HG02623 (cell line): Measurements from ENCODE around the gene GABRG3.
"Not testable (repeated sequence)": the region's sequence is repeated elsewhere in the genome, so short reads cannot be mapped to it uniquely, and the experiment has no call there.

Source experiments
- ATAC-seq: cut with Tn5 transposase; IDR thresholded peaks from one replicate; pipeline ENCODE4 v1.9.1; 2021; ENCODE audit warnings: moderate library complexity; ENCODE audit not compliant: unreplicated experiment

The GABRG3 gene

DNA sequence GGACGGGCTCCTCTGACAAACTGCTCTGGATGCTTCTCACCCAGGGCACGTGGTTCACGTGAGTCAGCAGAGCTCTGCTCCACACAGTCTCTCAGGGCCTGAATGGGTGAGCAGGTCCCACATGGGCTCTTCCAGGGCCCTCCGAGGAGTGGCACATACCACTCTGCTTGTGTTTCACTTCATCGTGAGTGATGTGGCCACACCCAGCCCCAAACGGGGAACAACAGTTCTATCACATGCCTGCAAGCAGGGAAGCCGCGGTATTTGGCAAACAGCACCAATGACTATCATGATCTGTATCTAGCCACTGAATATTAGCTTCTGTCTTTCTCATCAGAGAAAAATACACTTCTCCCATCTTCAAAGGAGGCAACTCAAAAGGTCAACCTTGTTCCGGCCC is 352.8 kb downstream of the GABRG3 start:
- ATAC-seq, result no peak

DNA sequence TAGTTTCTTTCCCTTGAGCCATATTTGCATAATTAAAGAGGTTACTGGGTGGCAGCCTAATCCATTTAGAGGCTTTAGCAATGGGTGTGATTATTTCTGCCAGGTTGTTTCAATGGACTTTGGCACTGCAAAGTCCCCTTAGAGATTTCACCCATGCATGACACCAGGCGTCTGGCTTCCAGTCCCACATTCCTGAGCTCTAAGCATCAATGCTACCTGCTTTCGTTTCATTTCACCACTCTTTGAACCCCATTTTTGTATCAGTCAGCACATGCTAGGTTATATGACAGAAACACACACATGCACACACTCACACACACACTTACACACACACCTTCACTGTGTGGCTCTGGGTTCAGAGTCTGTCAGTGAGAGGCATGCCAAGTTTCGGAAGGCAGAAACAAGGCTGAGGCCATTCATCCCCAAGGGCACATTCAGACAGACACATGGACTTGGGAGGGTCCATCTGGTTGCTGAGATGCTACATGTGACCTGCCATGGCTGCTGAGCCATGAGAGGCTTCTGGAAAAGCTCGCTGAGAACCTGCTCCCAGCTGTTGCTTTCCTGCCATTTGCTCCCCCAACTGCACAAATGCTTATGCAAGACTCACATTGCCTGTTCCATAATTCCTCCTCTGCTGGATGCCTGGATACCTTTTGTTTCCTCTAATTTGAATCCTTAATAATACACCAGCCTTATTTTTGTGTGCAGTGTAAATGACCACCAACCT is 354.1 kb downstream of the GABRG3 start:
- ATAC-seq, result no peak

DNA sequence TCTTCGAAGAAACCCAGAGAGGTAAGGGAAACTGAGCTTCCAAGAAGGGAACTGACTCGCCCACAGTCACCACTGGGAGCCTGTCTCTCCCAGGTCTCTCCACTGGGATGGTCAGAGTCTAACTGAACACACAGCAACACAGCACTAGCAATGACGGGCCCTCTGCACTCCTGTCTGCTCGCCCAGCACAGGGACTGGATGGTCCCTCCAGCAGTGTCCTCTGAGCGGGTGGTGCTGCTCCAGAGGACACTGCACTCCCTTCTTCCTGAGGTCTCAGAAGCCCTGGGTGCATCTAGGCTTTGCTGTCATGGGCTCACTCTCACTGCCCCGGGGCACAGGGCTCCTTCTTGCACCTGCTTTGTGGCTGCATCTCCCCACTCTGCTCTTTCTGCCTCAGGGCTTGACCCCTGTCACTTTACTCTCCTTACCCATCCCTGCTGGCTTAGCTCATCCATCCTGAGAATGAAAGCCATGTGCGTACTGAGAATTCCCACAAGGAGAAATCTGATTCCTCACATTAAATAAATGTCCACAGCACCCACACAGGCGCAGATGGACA is 356.6 kb downstream of the GABRG3 start:
- no peak for ATAC-seq

GRCh38 chr15:27328186-27328585 is 357.2 kb downstream of the GABRG3 start:
- no peak for ATAC-seq

GRCh38 chr15:27328608-27329007 is 357.6 kb downstream of the GABRG3 start:
- ATAC-seq, result no peak

GRCh38 chr15:27330326-27330725 is 359.3 kb downstream of the GABRG3 start:
- no peak for ATAC-seq

DNA sequence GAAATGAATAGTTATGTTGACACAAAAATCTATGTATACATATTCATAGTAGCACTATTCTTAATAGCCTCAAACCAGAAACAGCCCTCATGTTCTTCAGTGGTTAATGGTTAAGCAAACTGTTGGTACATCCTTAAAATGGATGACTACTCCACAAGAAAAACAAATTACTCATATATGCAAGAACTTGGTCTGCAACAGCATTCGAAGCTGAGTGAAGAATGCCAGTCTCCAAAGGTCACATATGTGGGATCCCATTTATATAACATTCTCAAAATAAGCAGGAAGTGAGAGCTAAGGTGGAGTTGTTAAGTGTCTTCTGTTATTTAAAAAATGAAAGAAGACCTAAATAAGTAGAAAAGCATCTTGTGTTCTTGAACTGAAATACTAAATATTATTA is 365.7 kb downstream of the GABRG3 start:
- ATAC-seq, result no peak

DNA sequence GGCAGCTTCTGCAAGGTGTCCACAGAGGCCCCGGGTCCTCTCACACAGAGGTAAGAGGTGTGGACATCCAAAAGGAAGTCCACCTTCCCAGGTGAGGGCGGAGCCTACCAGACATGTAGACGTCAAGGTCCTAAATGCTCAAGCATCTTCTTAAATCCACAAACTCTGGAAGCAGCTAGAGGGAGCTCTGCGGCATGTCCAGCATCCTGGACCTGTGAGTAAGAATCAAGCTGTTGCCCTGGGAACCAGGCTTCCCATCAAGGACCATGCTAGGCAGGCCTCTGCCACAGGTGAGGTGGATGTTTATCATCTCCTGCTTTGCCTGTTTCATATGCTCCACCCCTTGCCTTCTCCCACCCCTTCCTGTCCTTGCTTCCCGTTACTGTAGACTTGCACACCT is 368.2 kb downstream of the GABRG3 start:
- ATAC-seq, result no peak

DNA sequence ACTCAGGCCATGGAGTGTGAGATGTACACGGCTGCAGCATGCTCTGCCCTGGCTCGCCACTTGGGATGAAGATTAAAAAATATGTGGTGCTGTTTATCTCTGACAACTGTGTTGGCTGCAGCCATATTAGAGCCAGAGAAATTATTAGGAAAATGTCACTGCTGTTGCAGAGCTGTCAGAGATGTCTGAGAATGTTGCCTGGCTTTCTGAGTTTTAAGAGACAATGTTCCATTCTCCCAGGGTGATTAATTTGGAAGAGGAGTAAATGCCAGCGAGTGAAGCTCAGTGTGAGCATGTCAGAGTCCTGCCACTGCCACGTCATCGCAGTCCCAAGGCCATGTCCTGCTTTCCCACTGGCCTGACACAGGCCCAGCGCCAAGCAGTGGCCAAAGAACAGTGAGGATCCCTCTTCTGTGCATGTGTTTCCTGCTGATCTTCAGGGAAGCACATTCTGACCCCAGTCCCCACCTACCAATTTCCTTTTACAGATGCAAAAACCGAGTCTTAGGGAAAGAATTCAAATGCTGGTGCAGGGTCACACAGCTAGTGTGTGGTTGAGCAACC is 370.9 kb downstream of the GABRG3 start:
- no peak for ATAC-seq

DNA sequence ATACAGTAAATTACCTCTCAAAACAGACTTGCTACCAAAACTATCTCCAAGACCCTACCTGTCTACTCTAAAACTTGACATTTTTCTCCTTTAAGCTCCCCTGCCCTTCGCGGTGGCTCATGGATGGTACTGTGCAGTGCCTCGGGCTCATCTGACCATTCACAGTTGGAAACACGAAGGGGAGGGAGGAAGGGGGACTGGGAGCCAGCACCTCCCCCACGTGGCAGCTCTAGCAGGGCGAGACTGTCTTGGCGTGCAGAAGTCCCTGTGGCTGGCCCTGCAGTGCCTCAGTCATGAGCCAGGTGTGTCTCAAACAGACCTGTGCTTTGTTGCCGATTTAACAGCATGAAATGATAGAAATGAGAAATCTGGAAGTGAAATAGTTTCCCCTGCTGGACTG is 372.0 kb downstream of the GABRG3 start:
- ATAC-seq, result no peak

- no peak for ATAC-seq
Observed at GRCh38 chr15:27352136-27352535, 381.2 kb downstream of the GABRG3 start.

GRCh38 chr15:27353856-27354255 is 382.9 kb downstream of the GABRG3 start:
- no peak for ATAC-seq

GRCh38 chr15:27358751-27359434 is 387.9 kb downstream of the GABRG3 start:
- no peak for ATAC-seq

DNA sequence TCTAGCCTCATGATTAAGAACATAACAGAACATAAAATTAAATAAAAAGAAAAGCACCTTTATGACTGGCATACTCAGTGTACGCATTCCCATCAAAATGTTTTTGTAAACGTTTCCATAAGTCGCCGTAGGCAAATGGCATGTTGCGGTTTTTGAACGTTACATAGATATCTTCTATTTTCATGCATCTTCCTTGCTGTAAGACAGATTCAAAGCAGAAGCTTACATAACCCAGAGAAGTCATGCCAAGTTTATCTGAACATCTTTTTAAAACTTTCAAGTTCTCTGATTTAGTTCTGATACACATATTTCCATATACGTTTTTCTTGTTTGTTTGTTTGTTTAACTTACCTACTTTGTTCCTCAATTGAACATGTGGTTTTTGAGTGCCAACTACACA is 388.6 kb downstream of the GABRG3 start:
- no peak for ATAC-seq

DNA sequence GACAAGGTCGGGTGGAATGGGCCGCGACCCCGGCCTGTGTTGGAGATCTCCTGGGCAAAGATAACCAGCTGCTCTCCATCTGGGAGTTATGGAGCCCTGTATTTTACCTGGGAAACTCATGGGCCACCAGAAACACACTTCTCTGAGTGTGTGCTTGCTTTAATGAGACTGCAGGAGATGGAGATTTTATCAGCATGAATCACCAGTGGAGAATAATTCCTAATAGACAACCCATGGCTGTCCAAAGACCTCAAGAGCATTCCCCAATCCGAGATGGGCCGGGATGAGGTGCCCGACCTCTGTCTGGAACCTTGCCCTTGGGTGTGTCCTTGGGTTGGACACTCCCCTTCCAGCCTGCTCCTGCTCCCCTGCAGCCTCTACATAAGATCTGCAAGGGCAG is 389.3 kb downstream of the GABRG3 start:
- ATAC-seq, result no peak

- ATAC-seq, result no peak
Observed at GRCh38 chr15:27361438-27361837, 390.5 kb downstream of the GABRG3 start.

GRCh38 chr15:27365456-27365855 is 394.5 kb downstream of the GABRG3 start:
- ATAC-seq, result no peak

DNA sequence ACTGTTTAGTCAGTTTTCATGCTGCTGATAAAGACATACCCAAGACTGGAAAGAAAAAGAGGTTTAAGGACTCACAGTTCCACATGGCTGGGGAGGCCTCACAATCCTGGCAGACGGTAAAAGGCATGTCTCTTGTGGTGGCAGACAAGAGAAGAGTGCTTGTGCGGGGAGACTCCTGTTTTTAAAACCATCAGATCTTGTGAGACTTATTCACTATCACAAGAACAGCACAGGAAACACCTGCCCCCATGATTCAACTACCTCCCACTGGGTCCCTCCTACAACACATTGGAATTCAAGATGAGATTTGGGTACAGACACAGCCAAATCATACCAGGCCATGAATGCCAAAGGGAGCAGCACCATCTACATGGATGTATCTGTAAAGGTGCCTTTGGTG is 406.4 kb downstream of the GABRG3 start:
- not testable (repeated sequence) for ATAC-seq

DNA sequence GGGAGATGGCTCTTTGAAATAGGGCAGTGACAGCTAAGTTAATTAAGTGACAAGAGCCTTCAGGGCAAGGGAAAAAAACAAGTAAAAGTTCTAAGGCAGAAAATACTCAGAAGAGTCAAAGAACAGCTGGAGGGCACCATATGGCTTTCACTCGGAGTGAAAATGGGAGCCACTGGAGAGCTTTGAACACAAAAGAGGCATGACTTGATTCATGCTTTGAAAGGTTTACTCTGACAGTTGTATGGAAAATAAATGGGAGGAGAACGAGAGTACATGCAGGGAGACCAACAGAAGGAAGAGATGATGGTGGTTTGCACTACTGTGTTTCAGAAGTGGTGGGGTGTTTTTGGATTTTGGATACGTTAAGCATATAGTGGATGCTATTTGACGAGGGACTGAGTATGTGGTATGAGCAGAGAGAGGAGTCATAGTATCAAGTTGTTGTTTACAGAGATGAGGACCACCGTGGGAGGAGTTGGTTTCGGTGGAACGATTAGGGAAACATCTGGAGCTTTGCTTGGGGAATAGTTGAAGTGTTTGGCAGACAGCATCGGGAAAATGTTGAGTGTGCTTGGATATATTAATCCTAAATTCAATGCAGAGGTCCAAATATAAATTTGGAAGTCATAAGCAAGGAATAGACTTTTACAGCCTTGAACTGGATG is 411.5 kb downstream of the GABRG3 start:
- ATAC-seq, result no peak

- no peak for ATAC-seq
Observed at GRCh38 chr15:27383726-27384125, 412.7 kb downstream of the GABRG3 start.

DNA sequence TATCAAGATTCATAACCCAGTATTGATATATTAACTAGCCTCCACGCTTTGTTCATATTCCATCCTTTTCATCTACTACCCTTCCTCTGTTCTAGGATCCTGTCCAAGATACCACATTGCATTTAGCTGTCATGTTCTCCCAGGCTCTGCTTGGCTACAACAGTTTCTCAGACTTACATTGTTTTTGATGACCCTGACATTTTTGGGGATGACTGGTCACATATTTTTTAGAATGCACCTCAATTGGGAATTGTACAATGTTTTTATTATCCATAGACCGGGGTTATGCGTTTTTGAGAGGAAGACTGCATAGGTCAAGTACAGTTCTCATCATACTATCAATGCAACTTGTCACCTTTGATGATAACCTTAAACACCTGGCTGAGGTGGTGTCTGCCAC is 421.2 kb downstream of the GABRG3 start:
- ATAC-seq, result no peak

GRCh38 chr15:27396521-27396920 is 425.5 kb downstream of the GABRG3 start:
- ATAC-seq, result no peak
